Measurements from ENCODE around the gene GSG1L. TPM values are rescaled to one million over a fixed set of nuclear protein-coding genes. Genes with fewer than 3 reads are reported as not detected.

The GSG1L gene
- total and polyA plus RNA-seq, 2 of the 13 experiments (the other 11 are each of a cell fraction or from before 2014, with no cell fraction given) = not detected

DNA sequence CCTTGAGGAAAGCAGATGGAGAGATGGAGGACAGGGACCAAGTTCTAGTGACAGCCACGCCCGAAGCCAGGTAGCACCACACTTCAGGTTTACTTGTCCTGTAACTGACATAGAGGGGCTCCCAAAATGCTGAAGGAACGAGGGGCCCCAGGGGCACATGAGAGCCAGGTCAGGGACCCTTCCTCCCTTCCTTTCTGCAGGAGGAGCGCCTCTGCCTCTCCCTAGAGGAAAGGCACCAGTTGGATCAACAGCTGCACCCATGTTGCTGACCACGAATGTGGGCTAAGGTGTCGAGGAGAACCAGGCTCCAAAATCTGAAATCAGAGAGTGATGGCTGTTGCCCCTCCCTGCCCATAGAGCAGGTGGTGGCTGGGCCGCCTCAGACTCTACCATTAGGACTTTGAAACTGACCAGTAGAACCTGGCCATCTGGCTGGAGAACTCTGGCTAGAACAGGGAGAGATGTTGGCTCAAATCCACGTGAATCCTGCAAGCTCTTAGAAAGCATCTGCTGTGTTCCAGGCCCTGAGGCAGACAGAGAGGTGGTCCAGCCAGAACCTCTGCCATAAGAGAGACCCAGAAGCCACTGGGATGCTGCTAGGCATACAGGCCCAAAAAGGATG is 294.8 kb downstream of the GSG1L start:
- Histone ChIP-seq H3K4me1 (ENCODE audit: insufficient read depth, low read length) (no peaks in the 10 kb centered on the region), H2AFZ (ENCODE audit: low read length) (no peak overlapping the region), H3K27ac (ENCODE audit: extremely low read length, insufficient read depth, low read length) (no peak overlapping the region), H3K4me2 (ENCODE audit: low read depth, low read length) (no peak overlapping the region), H4K20me1 (ENCODE audit: insufficient read depth, low read length) (no peaks in the 10 kb centered on the region), H3K27me3 (ENCODE audit: control insufficient read depth in 1 of 2, insufficient read depth in 2 of 2, low read length in 2 of 2) (no peaks in the 10 kb centered on the region), H3K4me3 (replicated peaks in 1 of 3; ENCODE audit: insufficient read depth in 1 of 3, low read depth in 2 of 3, low read length in 3 of 3) (no peak overlapping the region), H3K36me3 (replicated peaks in 1 of 2; ENCODE audit: control insufficient read depth in 1 of 2, insufficient read depth in 2 of 2, low read length in 2 of 2) (peaks cover 6 to 10% of the 10 kb centered on the region in 2 experiments; a peak in 3 of 5 replicates), H3K9me3 (ENCODE audit: low read length) (0 out of 2 replicates have a peak, but pooled peaks cover 7% of the 10 kb centered on the region), H3K79me2 (ENCODE audit: insufficient read depth, low read length) (no peaks in the 10 kb centered on the region), H3K9ac (ENCODE audit: insufficient read depth, low read depth, low read length) (no peak overlapping the region)
- FAIRE-seq (no peak), DNase-seq (ENCODE audit: low spot score) (no peak), ATAC-seq (no peak)
- BruUV-seq (replicated peaks) = no TSS peak
- no peak for TF ChIP-seq REXO4 (CRISPR knock-in tag; IDR thresholded peaks at IDR 0.05; ENCODE audit: borderline replicate concordance)
- no peak for TF ChIP-seq NFIC (IDR thresholded peaks at IDR 0.05; ENCODE audit: low read length)
- no peak for TF ChIP-seq ZNF33B (CRISPR knock-in tag; IDR thresholded peaks at IDR 0.05)
- TF ChIP-seq SIN3A (IDR thresholded peaks at IDR 0.05; ENCODE audit: borderline replicate concordance, low read depth, low read length) = no peak
- no peak for TF ChIP-seq NFKB2 (CRISPR knock-in tag; IDR thresholded peaks at IDR 0.05; ENCODE audit: borderline replicate concordance)
- no peak for TF ChIP-seq TAF1 (CRISPR knock-in tag; IDR thresholded peaks at IDR 0.05)
- no peak for TF ChIP-seq SRY (CRISPR knock-in tag; IDR thresholded peaks at IDR 0.05)
- TF ChIP-seq SOX5 (CRISPR knock-in tag; IDR thresholded peaks at IDR 0.05; ENCODE audit: borderline replicate concordance) = no peak
- no peak for TF ChIP-seq IKZF4 (CRISPR knock-in tag; IDR thresholded peaks at IDR 0.05; ENCODE audit: borderline replicate concordance, low read depth, not compliant biosample characterization)
- TF ChIP-seq, protein P1, sequence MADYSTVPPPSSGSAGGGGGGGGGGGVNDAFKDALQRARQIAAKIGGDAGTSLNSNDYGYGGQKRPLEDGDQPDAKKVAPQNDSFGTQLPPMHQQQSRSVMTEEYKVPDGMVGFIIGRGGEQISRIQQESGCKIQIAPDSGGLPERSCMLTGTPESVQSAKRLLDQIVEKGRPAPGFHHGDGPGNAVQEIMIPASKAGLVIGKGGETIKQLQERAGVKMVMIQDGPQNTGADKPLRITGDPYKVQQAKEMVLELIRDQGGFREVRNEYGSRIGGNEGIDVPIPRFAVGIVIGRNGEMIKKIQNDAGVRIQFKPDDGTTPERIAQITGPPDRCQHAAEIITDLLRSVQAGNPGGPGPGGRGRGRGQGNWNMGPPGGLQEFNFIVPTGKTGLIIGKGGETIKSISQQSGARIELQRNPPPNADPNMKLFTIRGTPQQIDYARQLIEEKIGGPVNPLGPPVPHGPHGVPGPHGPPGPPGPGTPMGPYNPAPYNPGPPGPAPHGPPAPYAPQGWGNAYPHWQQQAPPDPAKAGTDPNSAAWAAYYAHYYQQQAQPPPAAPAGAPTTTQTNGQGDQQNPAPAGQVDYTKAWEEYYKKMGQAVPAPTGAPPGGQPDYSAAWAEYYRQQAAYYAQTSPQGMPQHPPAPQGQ (CRISPR knock-in tag; IDR thresholded peaks at IDR 0.05; ENCODE audit: borderline replicate concordance) = no peak
- TF ChIP-seq ZBTB42 (CRISPR knock-in tag; IDR thresholded peaks at IDR 0.05) = no peak
- TF ChIP-seq, protein P2, sequence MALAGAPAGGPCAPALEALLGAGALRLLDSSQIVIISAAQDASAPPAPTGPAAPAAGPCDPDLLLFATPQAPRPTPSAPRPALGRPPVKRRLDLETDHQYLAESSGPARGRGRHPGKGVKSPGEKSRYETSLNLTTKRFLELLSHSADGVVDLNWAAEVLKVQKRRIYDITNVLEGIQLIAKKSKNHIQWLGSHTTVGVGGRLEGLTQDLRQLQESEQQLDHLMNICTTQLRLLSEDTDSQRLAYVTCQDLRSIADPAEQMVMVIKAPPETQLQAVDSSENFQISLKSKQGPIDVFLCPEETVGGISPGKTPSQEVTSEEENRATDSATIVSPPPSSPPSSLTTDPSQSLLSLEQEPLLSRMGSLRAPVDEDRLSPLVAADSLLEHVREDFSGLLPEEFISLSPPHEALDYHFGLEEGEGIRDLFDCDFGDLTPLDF (CRISPR knock-in tag; IDR thresholded peaks at IDR 0.05) = no peak
- no peak for TF ChIP-seq CEBPG (CRISPR knock-in tag; IDR thresholded peaks at IDR 0.05)
- no peak for TF ChIP-seq ZNF841 (CRISPR knock-in tag; IDR thresholded peaks at IDR 0.05; ENCODE audit: borderline replicate concordance)
- TF ChIP-seq ZNF230 (CRISPR knock-in tag; IDR thresholded peaks at IDR 0.05) = no peak
- no peak for TF ChIP-seq KLF11 (CRISPR knock-in tag; IDR thresholded peaks at IDR 0.05)
- TF ChIP-seq ATF1 (CRISPR knock-in tag; IDR thresholded peaks at IDR 0.05) = no peak
- ChIA-PET POLR2A (no interaction called here), CTCF (ENCODE audit: low intra/inter-chr PET ratio, low total read pairs) (no interaction called here)
- 89% methylated on average over 8 of the region's 8 CpGs for WGBS (ENCODE audit: low lambda C conversion rate)
- intact Hi-C loops (cut with micrococcal nuclease; ENCODE audit: unreplicated experiment) (no loop called here), in situ Hi-C loops (cut with HindIII; ENCODE audit: extremely low pct_ligation_motif_present, low pct_unique_long_range_greater_than_20kb) (no loop called here)

Measured in HepG2 (cell line).